HEK293 (cell line): ENCODE data around the gene ZCCHC24.

ENCODE experiments used
- CTCF ChIA-PET: fragments of 350-600 bp; formaldehyde crosslinking; extraction: SDS; loops from one replicate; lab custom pipeline; 2021; ENCODE audit warnings: antibody characterized with exemption; lab: Yijun Ruan, JAX
- POLR2A ChIA-PET: fragments of 300-600 bp; formaldehyde crosslinking; extraction: SDS; loops from one replicate; lab custom pipeline; 2020; ENCODE audit warnings: antibody characterized with exemption, inconsistent platforms; lab: Yijun Ruan, JAX
- H3K27ac ChIP-seq: fragments of 200-500 bp; sonication (Bioruptor generic); 2 replicates; pipeline ENCODE4 v1.5.1; 2014; ENCODE audit warnings: low read depth, low read length, control low read depth, inconsistent platforms; ENCODE audit errors: extremely low read depth
- H3K36me3 ChIP-seq, 2 experiments: fragments of 200-500 bp in 1 of 2; sonication (Bioruptor generic) in 1 of 2; 1 replicate in 1 of 2; 2 replicates in 1 of 2; pipeline ENCODE4 v1.5.1; 2014 to 2017; ENCODE audit warnings: inconsistent platforms in 2 of 2, low read length in 2 of 2; ENCODE audit not compliant: control insufficient read depth in 2 of 2, insufficient read depth in 1 of 2
- H3K4me1 ChIP-seq: fragments of 200-500 bp; sonication (Bioruptor generic); 2 replicates; pipeline ENCODE4 v1.5.1; 2014; ENCODE audit warnings: mild to moderate bottlenecking, low read length, inconsistent platforms; ENCODE audit not compliant: control insufficient read depth, insufficient read depth
- H3K4me3 ChIP-seq: 2 replicates; pipeline ENCODE4 v1.5.1; 2011; ENCODE audit warnings: low read depth, mild to moderate bottlenecking, control low read depth, low read length, moderate library complexity
- H3K9me3 ChIP-seq: fragments of 200-500 bp; sonication (Bioruptor generic); 2 replicates; pipeline ENCODE4 v1.5.1; 2014; ENCODE audit warnings: low read depth, low read length, inconsistent platforms; ENCODE audit not compliant: control insufficient read depth, insufficient read depth
- GLI2 ChIP-seq: fragments of 450-650 bp; formaldehyde crosslinking; IDR thresholded peaks from 2 replicates; pipeline ENCODE4; 2017; ENCODE audit warnings: missing biosample characterization, missing genetic modification characterization, low read depth, borderline replicate concordance
- GLIS2 ChIP-seq: fragments of 450-650 bp; formaldehyde crosslinking; IDR thresholded peaks from 2 replicates; pipeline ENCODE4 v1.5.1; 2016; ENCODE audit warnings: missing biosample characterization, missing genetic modification characterization
- KLF7 ChIP-seq: fragments of 450-650 bp; formaldehyde crosslinking; IDR thresholded peaks from 2 replicates; pipeline ENCODE4 v1.5.1; 2016; ENCODE audit warnings: missing biosample characterization, missing genetic modification characterization, borderline replicate concordance
- SP2 ChIP-seq: fragments of 450-650 bp; formaldehyde crosslinking; IDR thresholded peaks from 2 replicates; pipeline ENCODE4 v1.5.1; 2016; ENCODE audit warnings: missing biosample characterization, missing genetic modification characterization
- SP7 ChIP-seq: fragments of 450-650 bp; formaldehyde crosslinking; IDR thresholded peaks from 2 replicates; pipeline ENCODE4 v1.5.1; 2016; ENCODE audit warnings: missing biosample characterization, missing genetic modification characterization
- YY1 ChIP-seq: fragments of 450-650 bp; formaldehyde crosslinking; IDR thresholded peaks from 2 replicates; pipeline ENCODE4 v1.5.1; 2018; ENCODE audit warnings: missing biosample characterization, missing genetic modification characterization
- ZBTB48 ChIP-seq: fragments of 450-650 bp; formaldehyde crosslinking; IDR thresholded peaks from 2 replicates; pipeline ENCODE4 v1.5.1; 2016; ENCODE audit warnings: missing biosample characterization, missing genetic modification characterization
- ZBTB7A ChIP-seq: fragments of 450-650 bp; formaldehyde crosslinking; IDR thresholded peaks from 2 replicates; pipeline ENCODE4 v1.5.1; 2016; ENCODE audit warnings: low read depth, missing biosample characterization, missing genetic modification characterization
- ZFP69B ChIP-seq: fragments of 450-650 bp; formaldehyde crosslinking; IDR thresholded peaks from 2 replicates; pipeline ENCODE4 v1.5.1; 2016; ENCODE audit warnings: missing biosample characterization, missing genetic modification characterization
- ZNF112 ChIP-seq: fragments of 450-650 bp; formaldehyde crosslinking; IDR thresholded peaks from 2 replicates; pipeline ENCODE4 v1.5.0; 2017; ENCODE audit warnings: missing biosample characterization, missing genetic modification characterization
- ZNF174 ChIP-seq: fragments of 450-650 bp; formaldehyde crosslinking; IDR thresholded peaks from 2 replicates; pipeline ENCODE4 v1.5.0; 2017; ENCODE audit warnings: missing biosample characterization, mild to moderate bottlenecking, missing genetic modification characterization
- ZNF280D ChIP-seq: fragments of 450-650 bp; formaldehyde crosslinking; IDR thresholded peaks from 2 replicates; pipeline ENCODE4 v1.5.1; 2016; ENCODE audit warnings: missing biosample characterization, missing genetic modification characterization
- ZNF548 ChIP-seq: fragments of 450-650 bp; formaldehyde crosslinking; IDR thresholded peaks from 2 replicates; pipeline ENCODE4 v1.5.1; 2016; ENCODE audit warnings: missing biosample characterization, missing genetic modification characterization
- ZNF560 ChIP-seq: fragments of 450-650 bp; formaldehyde crosslinking; IDR thresholded peaks from 2 replicates; pipeline ENCODE4 v1.5.1; 2017; ENCODE audit warnings: missing biosample characterization, missing genetic modification characterization, borderline replicate concordance
- ZNF596 ChIP-seq: fragments of 450-650 bp; IDR thresholded peaks from 2 replicates; pipeline ENCODE4 v1.5.0; 2018; ENCODE audit warnings: missing biosample characterization, mild to moderate bottlenecking, missing genetic modification characterization, moderate library complexity
- ZNF843 ChIP-seq: fragments of 450-650 bp; formaldehyde crosslinking; IDR thresholded peaks from 2 replicates; pipeline ENCODE4 v1.5.1; 2016; ENCODE audit warnings: missing biosample characterization, missing genetic modification characterization
- TF ChIP-seq, protein P1 (sequence below): fragments of 450-650 bp; formaldehyde crosslinking; IDR thresholded peaks from 2 replicates; pipeline ENCODE4 v1.5.1; 2016; ENCODE audit warnings: missing biosample characterization, missing genetic modification characterization
- TF ChIP-seq, protein P2 (sequence below): fragments of 450-650 bp; formaldehyde crosslinking; IDR thresholded peaks from 2 replicates; pipeline ENCODE4 v1.5.1; 2016; ENCODE audit warnings: missing biosample characterization, missing genetic modification characterization
- TF ChIP-seq, protein P3 (sequence below): fragments of 450-650 bp; formaldehyde crosslinking; optimal IDR thresholded peaks from 2 replicates; pipeline ENCODE3; 2016; ENCODE audit warnings: missing biosample characterization, mild to moderate bottlenecking, missing genetic modification characterization

The ZCCHC24 gene

GRCh38 chr10:79349072-79349491, 96.3 kb downstream of the ZCCHC24 start:
- POLR2A ChIA-PET: interaction anchor here (1.7 to 2.4 kb wide), 3 partner anchors 11 to 139 kb away, joined by 4 to 12 read pairs (median 5); no protein-coding TSS in a partner anchor

DNA sequence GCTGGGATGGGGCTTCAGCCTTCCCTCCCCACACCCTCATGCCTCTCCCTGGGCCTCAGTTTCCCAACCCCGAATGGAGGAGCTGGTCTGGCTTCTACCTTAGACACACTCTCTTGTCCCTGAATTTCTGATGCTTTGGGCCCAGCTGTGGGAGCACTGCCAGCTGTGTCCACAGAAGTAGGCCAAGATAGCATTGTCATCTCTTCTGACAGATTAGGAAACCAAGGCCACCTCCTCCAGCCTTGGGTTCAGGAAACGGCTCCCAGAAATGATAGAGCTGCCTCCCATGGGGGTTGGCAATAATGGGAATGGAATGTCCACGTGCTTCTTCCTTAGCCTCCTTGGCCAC, 96.8 kb downstream of the ZCCHC24 start:
- CTCF ChIA-PET: interaction anchor here (0.6 to 1.5 kb wide), 4 partner anchors 9 to 278 kb away, joined by 3 to 4 read pairs (median 3); no protein-coding TSS in a partner anchor
- H3K9me3 ChIP-seq: no peaks in the 10 kb centered on the region
- peak overlapping the region; percentile 67 for H3K4me3 ChIP-seq
- peaks cover 0 to 54% of the 10 kb centered on the region in 2 experiments; a peak in 2 of 3 replicates for H3K36me3 ChIP-seq
- H3K27ac ChIP-seq: no peak overlapping the region; the same call in 1 of the 2 replicates
- no peak for TF ChIP-seq ZNF843 (tag by site-specific recombination)
- TF ChIP-seq ZBTB48 (tag by site-specific recombination): no peak
- TF ChIP-seq KLF7: no peak
- no peak for TF ChIP-seq ZNF280D
- POLR2A ChIA-PET: interaction anchor here (0.8 to 2.4 kb wide), 4 partner anchors 11 to 139 kb away, joined by 3 to 12 read pairs (median 4); no protein-coding TSS in a partner anchor
- no peaks in the 10 kb centered on the region for H3K4me1 ChIP-seq

More at GRCh38 chr10:79349072-79349491, 96.3 kb downstream of the ZCCHC24 start:
- Histone ChIP-seq H3K36me3 (peaks cover 0 to 58% of the 10 kb centered on the region in 2 experiments; a peak in 2 of 3 replicates), H3K4me1 (no peaks in the 10 kb centered on the region), H3K4me3 (no peak overlapping the region), H3K27ac (no peak overlapping the region), H3K9me3 (no peaks in the 10 kb centered on the region)
- no peak for TF ChIP-seq ZNF560 (tag by site-specific recombination)
- TF ChIP-seq ZNF174: no peak
- no peak for TF ChIP-seq SP7
- no peak for TF ChIP-seq ZNF112 (tag by site-specific recombination)
- no peak for TF ChIP-seq ZNF548 (tag by site-specific recombination)
- TF ChIP-seq, protein P1, sequence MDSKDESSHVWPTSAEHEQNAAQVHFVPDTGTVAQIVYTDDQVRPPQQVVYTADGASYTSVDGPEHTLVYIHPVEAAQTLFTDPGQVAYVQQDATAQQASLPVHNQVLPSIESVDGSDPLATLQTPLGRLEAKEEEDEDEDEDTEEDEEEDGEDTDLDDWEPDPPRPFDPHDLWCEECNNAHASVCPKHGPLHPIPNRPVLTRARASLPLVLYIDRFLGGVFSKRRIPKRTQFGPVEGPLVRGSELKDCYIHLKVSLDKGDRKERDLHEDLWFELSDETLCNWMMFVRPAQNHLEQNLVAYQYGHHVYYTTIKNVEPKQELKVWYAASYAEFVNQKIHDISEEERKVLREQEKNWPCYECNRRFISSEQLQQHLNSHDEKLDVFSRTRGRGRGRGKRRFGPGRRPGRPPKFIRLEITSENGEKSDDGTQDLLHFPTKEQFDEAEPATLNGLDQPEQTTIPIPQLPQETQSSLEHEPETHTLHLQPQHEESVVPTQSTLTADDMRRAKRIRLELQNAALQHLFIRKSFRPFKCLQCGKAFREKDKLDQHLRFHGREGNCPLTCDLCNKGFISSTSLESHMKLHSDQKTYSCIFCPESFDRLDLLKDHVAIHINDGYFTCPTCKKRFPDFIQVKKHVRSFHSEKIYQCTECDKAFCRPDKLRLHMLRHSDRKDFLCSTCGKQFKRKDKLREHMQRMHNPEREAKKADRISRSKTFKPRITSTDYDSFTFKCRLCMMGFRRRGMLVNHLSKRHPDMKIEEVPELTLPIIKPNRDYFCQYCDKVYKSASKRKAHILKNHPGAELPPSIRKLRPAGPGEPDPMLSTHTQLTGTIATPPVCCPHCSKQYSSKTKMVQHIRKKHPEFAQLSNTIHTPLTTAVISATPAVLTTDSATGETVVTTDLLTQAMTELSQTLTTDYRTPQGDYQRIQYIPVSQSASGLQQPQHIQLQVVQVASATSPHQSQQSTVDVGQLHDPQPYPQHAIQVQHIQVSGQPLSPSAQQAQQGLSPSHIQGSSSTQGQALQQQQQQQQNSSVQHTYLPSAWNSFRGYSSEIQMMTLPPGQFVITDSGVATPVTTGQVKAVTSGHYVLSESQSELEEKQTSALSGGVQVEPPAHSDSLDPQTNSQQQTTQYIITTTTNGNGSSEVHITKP (tag by site-specific recombination): no peak
- CTCF ChIA-PET: interaction anchor here (0.6 to 1.5 kb wide), 2 partner anchors 10 to 18 kb away, joined by 3 read pairs; no protein-coding TSS in a partner anchor

DNA sequence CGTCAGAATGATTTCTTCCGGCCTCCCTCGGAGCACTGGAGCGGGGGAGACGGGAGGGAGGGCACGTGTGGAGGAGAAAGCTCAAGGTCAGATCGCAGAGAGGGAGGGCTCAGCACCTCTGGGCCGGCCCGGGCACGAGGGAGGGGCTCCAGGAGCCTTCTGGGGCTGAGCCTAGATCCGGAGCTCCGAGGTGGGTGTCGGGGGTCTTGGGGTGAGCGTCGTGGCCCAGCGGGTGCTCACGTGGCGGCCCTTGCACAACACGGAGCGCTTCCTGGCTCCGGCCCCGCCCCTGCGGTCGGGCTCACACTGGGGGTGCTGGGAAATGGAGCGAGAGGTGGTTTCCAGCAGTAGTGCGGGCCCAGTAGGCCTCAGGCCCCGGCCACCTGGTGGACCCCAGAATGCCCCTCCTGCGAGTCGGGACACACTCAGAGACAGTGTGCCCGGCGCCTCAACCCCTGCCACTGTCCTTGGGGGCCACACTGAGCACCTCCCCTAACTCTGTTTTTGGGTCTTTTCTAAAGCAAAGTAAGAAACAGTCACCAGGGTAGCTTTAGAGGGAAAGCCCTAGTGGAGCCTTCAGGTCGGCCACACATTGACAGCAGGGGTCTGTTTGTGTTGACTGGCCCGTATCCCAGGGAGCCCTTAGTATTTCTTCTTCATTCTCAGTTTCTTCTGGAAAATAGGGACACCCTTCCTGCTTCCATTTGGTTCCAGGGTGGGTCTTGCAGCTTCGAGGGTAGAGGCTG, 97.4 kb downstream of the ZCCHC24 start:
- peak overlapping the region; percentile 95 for H3K27ac ChIP-seq
- peak overlapping the region; percentile 67 for H3K4me3 ChIP-seq
- POLR2A ChIA-PET: interaction anchor here (0.8 to 2.4 kb wide), 6 partner anchors 8 to 140 kb away, joined by 3 to 12 read pairs (median 6); no protein-coding TSS in a partner anchor
- CTCF ChIA-PET: interaction anchor here (0.6 to 1.5 kb wide), 7 partner anchors 10 to 279 kb away, joined by 3 to 5 read pairs (median 3); no protein-coding TSS in a partner anchor
- no peaks in the 10 kb centered on the region for H3K9me3 ChIP-seq
- peaks cover 0 to 48% of the 10 kb centered on the region in 2 experiments; a peak in 1 of 3 replicates for H3K36me3 ChIP-seq
- H3K4me1 ChIP-seq: no peaks in the 10 kb centered on the region
- TF ChIP-seq, protein P2, sequence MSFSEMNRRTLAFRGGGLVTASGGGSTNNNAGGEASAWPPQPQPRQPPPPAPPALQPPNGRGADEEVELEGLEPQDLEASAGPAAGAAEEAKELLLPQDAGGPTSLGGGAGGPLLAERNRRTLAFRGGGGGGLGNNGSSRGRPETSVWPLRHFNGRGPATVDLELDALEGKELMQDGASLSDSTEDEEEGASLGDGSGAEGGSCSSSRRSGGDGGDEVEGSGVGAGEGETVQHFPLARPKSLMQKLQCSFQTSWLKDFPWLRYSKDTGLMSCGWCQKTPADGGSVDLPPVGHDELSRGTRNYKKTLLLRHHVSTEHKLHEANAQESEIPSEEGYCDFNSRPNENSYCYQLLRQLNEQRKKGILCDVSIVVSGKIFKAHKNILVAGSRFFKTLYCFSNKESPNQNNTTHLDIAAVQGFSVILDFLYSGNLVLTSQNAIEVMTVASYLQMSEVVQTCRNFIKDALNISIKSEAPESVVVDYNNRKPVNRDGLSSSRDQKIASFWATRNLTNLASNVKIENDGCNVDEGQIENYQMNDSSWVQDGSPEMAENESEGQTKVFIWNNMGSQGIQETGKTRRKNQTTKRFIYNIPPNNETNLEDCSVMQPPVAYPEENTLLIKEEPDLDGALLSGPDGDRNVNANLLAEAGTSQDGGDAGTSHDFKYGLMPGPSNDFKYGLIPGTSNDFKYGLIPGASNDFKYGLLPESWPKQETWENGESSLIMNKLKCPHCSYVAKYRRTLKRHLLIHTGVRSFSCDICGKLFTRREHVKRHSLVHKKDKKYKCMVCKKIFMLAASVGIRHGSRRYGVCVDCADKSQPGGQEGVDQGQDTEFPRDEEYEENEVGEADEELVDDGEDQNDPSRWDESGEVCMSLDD (tag by site-specific recombination): 0 out of 2 replicates have a peak, but pooled peaks have one; percentile 65
- TF ChIP-seq ZNF596 (tag by site-specific recombination) (peak; percentile 63), ZBTB7A (tag by site-specific recombination) (0 out of 2 replicates have a peak, but pooled peaks have one; percentile 65), GLIS2 (tag by site-specific recombination) (peak; percentile 87), SP2 (peak; percentile 61), ZFP69B (tag by site-specific recombination) (peak; percentile 68), GLI2 (no peak), YY1 (tag by site-specific recombination) (0 out of 2 replicates have a peak, but pooled peaks have one; percentile 19)
- TF ChIP-seq, protein P3, sequence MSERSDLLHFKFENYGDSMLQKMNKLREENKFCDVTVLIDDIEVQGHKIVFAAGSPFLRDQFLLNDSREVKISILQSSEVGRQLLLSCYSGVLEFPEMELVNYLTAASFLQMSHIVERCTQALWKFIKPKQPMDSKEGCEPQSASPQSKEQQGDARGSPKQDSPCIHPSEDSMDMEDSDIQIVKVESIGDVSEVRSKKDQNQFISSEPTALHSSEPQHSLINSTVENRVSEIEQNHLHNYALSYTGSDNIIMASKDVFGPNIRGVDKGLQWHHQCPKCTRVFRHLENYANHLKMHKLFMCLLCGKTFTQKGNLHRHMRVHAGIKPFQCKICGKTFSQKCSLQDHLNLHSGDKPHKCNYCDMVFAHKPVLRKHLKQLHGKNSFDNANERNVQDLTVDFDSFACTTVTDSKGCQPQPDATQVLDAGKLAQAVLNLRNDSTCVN (tag by site-specific recombination): peak; percentile 52
